Natural killer cell (primary cell): ENCODE results near the gene RAD51B. TPM values are rescaled to one million over a fixed set of nuclear protein-coding genes. Genes with fewer than 3 reads are reported as not detected.

Experiments used
- ATAC-seq, 3 donors: fragments of 150-1000 bp in 2 of 3; fragments of 200-7000 bp in 1 of 3; cut with Tn5 transposase; 1 replicate in 1 of 3; 2 replicates in 2 of 3; pipeline ENCODE4 v1.10.0; 2021; ENCODE audit warnings: mild to moderate bottlenecking in 2 of 3, moderate library complexity in 2 of 3
- DNase-seq, 2 donors: peaks; one replicate each; pipeline versions ENCODE4 v3.0.0 to v3.0.0-alpha.2; 2013 to 2021; ENCODE audit warnings: mixed read lengths in 1 of 2
- H3K27ac ChIP-seq: one replicate; pipeline ENCODE4 v1.5.1; 2013; ENCODE audit warnings: mild to moderate bottlenecking, low read length
- H3K27me3 ChIP-seq: one replicate; pipeline ENCODE4 v1.6.1; 2013; ENCODE audit warnings: low read length; ENCODE audit not compliant: control insufficient read depth, insufficient read depth
- H3K36me3 ChIP-seq: one replicate; pipeline ENCODE4 v1.6.1; 2013; ENCODE audit warnings: low read length; ENCODE audit not compliant: control insufficient read depth, insufficient read depth
- H3K4me1 ChIP-seq: one replicate; pipeline ENCODE4 v1.6.1; 2013; ENCODE audit warnings: low read length; ENCODE audit not compliant: control insufficient read depth, insufficient read depth
- H3K4me3 ChIP-seq: one replicate; pipeline ENCODE4 v1.5.1; 2013; ENCODE audit warnings: low read length
- H3K9me3 ChIP-seq: one replicate; pipeline ENCODE4 v1.6.1; 2013; ENCODE audit warnings: low read length; ENCODE audit not compliant: control insufficient read depth, insufficient read depth
- H3K27ac Mint-ChIP-seq, 2 donors: one replicate each; pipeline ENCODE4 v1.8.0; 2022; ENCODE audit warnings: mild to moderate bottlenecking in 2 of 2, mixed read lengths in 2 of 2, moderate library complexity in 1 of 2
- H3K27me3 Mint-ChIP-seq, 2 donors: one replicate each; pipeline ENCODE4 v1.8.0; 2022; ENCODE audit warnings: low read depth in 2 of 2, mixed read lengths in 2 of 2
- H3K36me3 Mint-ChIP-seq: one replicate; pipeline ENCODE4 v1.8.0; 2022; ENCODE audit warnings: mixed read lengths
- H3K4me1 Mint-ChIP-seq, 2 donors: one replicate each; pipeline ENCODE4 v1.8.0; 2022; ENCODE audit warnings: mixed read lengths in 2 of 2
- H3K4me3 Mint-ChIP-seq: one replicate; pipeline ENCODE4 v1.8.0; 2022; ENCODE audit warnings: mild to moderate bottlenecking, moderate library complexity, mixed read lengths
- H3K9me3 Mint-ChIP-seq, 2 donors: one replicate each; pipeline ENCODE4 v1.8.0; 2022; ENCODE audit warnings: mixed read lengths in 2 of 2
- WGBS: methylation state at CpG from one replicate; pipeline ENCODE4 v1.1.7; 2013; ENCODE audit warnings: missing lambda C conversion rate; ENCODE audit not compliant: insufficient coverage; 5-methylcytosine and 5-hydroxymethylcytosine counted together
- intact Hi-C: fragments of 100-400 bp; cut with micrococcal nuclease; formaldehyde crosslinking; loops from one replicate; pipeline ENCODE4 v1.14.2; 2022
- total RNA-seq, 4 donors: library from RNA; stranded (reverse); fragments of 120-200 nt in 1 of 4; gene quantifications; one replicate each; pipeline versions ENCODE4 v1.2.3 to v1.2.4, GENCODE V29; 2013 to 2022
- TF ChIP-seq, protein P1 (sequence below): fragments of 200-600 bp; IDR thresholded peaks from one replicate; pipeline ENCODE4 v1.8.0; 2022; ENCODE audit warnings: antibody characterized with exemption

The RAD51B gene
- total RNA-seq, 3 donors from 2014 or later (not counting 1 experiment from before 2014, with no cell fraction given): 28.1 to 37.6 (median 28.6) TPM

DNA sequence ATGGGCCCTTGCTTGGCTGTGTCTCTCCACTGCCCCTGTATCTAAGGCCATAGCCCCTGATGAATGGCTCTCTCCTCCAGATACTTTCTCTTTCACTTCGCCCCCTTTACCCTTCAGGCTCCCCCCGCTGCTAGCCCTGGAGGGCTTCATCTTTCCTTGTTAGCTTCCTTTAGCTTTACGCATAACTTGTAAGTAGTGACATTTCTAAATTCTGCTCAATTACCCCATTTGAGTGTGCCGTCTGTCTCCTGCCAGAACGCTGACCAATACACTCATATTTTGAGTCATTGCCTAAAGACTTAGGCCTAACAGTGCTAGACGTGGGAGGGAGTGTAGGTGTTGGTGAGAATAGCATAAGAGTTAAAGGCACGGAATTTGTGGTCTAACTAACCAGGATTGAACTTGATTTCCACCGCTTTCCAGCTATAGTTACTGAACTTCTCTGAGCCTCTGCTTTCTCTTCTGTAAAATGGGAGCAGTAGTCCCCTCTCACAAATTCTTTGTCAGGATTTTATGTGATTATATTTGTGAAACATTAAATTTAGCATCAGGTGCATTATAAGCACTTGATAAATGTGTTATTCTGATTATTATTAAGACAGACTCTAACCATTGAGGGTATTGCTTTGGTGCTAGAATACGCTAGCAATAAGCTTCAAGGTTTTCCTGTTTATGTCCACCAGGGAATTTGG, 844.0 kb downstream of the RAD51B start:
- H3K36me3 ChIP-seq: no peaks in the 10 kb centered on the region
- TF ChIP-seq, protein P1, sequence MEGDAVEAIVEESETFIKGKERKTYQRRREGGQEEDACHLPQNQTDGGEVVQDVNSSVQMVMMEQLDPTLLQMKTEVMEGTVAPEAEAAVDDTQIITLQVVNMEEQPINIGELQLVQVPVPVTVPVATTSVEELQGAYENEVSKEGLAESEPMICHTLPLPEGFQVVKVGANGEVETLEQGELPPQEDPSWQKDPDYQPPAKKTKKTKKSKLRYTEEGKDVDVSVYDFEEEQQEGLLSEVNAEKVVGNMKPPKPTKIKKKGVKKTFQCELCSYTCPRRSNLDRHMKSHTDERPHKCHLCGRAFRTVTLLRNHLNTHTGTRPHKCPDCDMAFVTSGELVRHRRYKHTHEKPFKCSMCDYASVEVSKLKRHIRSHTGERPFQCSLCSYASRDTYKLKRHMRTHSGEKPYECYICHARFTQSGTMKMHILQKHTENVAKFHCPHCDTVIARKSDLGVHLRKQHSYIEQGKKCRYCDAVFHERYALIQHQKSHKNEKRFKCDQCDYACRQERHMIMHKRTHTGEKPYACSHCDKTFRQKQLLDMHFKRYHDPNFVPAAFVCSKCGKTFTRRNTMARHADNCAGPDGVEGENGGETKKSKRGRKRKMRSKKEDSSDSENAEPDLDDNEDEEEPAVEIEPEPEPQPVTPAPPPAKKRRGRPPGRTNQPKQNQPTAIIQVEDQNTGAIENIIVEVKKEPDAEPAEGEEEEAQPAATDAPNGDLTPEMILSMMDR: no peak
- intact Hi-C loops: no loop called here
- WGBS: 70% methylated on average over 9 of the region's 9 CpGs
- H3K27ac Mint-ChIP-seq: peak overlapping the region; percentile 1 to 75
- H3K4me1 ChIP-seq: peaks cover 15% of the 10 kb centered on the region
- H3K27me3 Mint-ChIP-seq: peaks cover 0 to 5% of the 10 kb centered on the region in 2 donors
- H3K9me3 Mint-ChIP-seq: no peaks in the 10 kb centered on the region
- DNase-seq: peak in 1 of 2 donors; percentile 51
- no peaks in the 10 kb centered on the region for H3K27me3 ChIP-seq
- peak overlapping the region; percentile 2 for H3K4me3 Mint-ChIP-seq
- H3K4me3 ChIP-seq: peak overlapping the region; percentile 20
- H3K36me3 Mint-ChIP-seq: no peaks in the 10 kb centered on the region
- H3K9me3 ChIP-seq: no peaks in the 10 kb centered on the region
- ATAC-seq: peak; percentile 51 to 77 (median 72)
- H3K4me1 Mint-ChIP-seq: peaks cover 30 to 34% of the 10 kb centered on the region in 2 donors
- H3K27ac ChIP-seq: peak overlapping the region; percentile 46

DNA sequence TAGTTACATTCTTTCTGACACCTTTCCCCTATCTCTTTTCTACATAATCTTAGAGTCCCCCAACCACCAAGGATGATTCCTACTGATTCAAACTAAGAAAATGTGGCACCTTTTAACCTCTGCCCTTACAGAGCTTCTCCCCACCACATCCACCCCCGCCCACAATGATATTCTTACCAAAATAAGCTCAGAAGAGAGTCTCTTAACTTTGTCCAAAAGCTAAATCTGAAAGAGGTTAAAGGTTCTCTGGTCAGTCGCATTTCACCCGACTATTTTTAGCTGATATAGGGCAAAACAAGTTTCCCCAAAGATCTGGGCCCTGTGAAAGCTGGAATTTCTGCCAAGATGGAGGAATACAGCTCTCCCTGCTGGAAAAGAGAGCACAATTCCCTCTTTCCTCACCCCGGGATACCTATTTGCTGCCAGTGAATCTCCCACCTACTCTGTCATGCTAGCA, 844.7 kb downstream of the RAD51B start:
- ATAC-seq: peak in 2 of 3 donors; percentile 37 to 40

DNA sequence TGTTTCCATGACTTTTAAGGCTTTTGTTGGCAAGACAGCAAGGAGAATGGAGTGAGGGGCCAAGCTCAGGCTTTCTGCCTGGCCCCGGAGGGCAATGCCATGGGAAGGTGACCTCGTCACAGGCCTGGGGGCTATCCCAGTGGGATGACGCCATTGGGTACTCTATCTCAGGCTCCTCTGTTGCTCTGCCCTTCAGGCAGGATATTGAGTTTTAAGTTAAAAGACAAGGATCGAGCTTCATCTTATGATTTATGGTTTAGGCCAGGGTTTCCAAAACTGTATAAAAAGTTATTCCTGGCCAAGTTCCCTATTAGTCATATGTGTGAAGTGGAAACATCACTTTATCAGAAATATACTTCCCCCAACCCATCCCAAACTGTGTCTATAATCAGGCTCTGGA, 845.6 kb downstream of the RAD51B start:
- Mint-ChIP-seq H3K4me1 (peaks cover 30 to 34% of the 10 kb centered on the region in 2 donors), H3K36me3 (no peaks in the 10 kb centered on the region), H3K27me3 (peaks cover 0 to 5% of the 10 kb centered on the region in 2 donors), H3K4me3 (no peak overlapping the region), H3K9me3 (no peaks in the 10 kb centered on the region), H3K27ac (peak overlapping the region in 1 of 2 donors; percentile 75)
- ATAC-seq (no peak), DNase-seq (no peak)
- no peaks in the 10 kb centered on the region for H3K9me3 ChIP-seq
- peaks cover 15% of the 10 kb centered on the region for H3K4me1 ChIP-seq
- TF ChIP-seq, protein P1: no peak
- no peak overlapping the region for H3K4me3 ChIP-seq
- no peak overlapping the region for H3K27ac ChIP-seq
- no peaks in the 10 kb centered on the region for H3K36me3 ChIP-seq
- intact Hi-C loops: no loop called here
- 81% methylated on average over 4 of the region's 4 CpGs for WGBS
- no peaks in the 10 kb centered on the region for H3K27me3 ChIP-seq

More for the DNA sequence above, 844.7 kb downstream of the RAD51B start:
- no peaks in the 10 kb centered on the region for H3K36me3 ChIP-seq
- Mint-ChIP-seq H3K27me3 (peaks cover 0 to 5% of the 10 kb centered on the region in 2 donors), H3K4me3 (no peak overlapping the region), H3K36me3 (no peaks in the 10 kb centered on the region), H3K4me1 (peaks cover 30 to 34% of the 10 kb centered on the region in 2 donors), H3K27ac (peak overlapping the region in 1 of 2 donors; percentile 75), H3K9me3 (no peaks in the 10 kb centered on the region)
- WGBS: 63% methylated on average over 4 of the region's 4 CpGs
- H3K4me3 ChIP-seq: no peak overlapping the region
- intact Hi-C loops: no loop called here
- TF ChIP-seq, protein P1: no peak
- H3K27me3 ChIP-seq: no peaks in the 10 kb centered on the region
- peaks cover 15% of the 10 kb centered on the region for H3K4me1 ChIP-seq
- DNase-seq: peak in 1 of 2 donors; percentile 20
- no peaks in the 10 kb centered on the region for H3K9me3 ChIP-seq
- no peak overlapping the region for H3K27ac ChIP-seq
